ENCODE data around the gene NAMPT.
"Not testable (repeated sequence)": the region's sequence is repeated elsewhere in the genome, so short reads cannot be mapped to it uniquely, and the experiment has no call there.

DNA sequence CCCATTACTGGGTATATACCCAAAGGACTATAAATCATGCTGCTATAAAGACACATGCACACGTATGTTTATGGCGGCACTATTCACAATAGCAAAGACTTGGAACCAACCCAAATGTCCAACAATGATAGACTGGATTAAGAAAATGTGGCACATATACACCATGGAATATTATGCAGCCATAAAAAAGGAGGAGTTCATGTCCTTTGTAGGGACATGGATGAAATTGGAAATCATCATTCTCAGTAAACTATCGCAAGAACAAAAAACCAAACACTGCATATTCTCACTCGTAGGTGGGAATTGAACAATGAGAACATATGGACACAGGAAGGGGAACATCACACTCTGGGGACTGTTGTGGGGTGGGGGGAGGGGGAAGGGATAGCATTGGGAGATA lies 13.8 kb upstream of the NAMPT start:
- TF ChIP-seq, protein P1, sequence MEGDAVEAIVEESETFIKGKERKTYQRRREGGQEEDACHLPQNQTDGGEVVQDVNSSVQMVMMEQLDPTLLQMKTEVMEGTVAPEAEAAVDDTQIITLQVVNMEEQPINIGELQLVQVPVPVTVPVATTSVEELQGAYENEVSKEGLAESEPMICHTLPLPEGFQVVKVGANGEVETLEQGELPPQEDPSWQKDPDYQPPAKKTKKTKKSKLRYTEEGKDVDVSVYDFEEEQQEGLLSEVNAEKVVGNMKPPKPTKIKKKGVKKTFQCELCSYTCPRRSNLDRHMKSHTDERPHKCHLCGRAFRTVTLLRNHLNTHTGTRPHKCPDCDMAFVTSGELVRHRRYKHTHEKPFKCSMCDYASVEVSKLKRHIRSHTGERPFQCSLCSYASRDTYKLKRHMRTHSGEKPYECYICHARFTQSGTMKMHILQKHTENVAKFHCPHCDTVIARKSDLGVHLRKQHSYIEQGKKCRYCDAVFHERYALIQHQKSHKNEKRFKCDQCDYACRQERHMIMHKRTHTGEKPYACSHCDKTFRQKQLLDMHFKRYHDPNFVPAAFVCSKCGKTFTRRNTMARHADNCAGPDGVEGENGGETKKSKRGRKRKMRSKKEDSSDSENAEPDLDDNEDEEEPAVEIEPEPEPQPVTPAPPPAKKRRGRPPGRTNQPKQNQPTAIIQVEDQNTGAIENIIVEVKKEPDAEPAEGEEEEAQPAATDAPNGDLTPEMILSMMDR (IDR thresholded peaks at IDR 0.05; ENCODE audit: insufficient read depth, low read length), result not testable (repeated sequence)
- TF ChIP-seq, protein P2, sequence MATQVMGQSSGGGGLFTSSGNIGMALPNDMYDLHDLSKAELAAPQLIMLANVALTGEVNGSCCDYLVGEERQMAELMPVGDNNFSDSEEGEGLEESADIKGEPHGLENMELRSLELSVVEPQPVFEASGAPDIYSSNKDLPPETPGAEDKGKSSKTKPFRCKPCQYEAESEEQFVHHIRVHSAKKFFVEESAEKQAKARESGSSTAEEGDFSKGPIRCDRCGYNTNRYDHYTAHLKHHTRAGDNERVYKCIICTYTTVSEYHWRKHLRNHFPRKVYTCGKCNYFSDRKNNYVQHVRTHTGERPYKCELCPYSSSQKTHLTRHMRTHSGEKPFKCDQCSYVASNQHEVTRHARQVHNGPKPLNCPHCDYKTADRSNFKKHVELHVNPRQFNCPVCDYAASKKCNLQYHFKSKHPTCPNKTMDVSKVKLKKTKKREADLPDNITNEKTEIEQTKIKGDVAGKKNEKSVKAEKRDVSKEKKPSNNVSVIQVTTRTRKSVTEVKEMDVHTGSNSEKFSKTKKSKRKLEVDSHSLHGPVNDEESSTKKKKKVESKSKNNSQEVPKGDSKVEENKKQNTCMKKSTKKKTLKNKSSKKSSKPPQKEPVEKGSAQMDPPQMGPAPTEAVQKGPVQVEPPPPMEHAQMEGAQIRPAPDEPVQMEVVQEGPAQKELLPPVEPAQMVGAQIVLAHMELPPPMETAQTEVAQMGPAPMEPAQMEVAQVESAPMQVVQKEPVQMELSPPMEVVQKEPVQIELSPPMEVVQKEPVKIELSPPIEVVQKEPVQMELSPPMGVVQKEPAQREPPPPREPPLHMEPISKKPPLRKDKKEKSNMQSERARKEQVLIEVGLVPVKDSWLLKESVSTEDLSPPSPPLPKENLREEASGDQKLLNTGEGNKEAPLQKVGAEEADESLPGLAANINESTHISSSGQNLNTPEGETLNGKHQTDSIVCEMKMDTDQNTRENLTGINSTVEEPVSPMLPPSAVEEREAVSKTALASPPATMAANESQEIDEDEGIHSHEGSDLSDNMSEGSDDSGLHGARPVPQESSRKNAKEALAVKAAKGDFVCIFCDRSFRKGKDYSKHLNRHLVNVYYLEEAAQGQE (IDR thresholded peaks at IDR 0.05; ENCODE audit: insufficient replicate concordance, low read depth), result not testable (repeated sequence)
